SH-SY5Y (cell line): ENCODE measurements around the gene SELENOT.

Experiments
- GATA2 ChIP-seq: IDR thresholded peaks from 2 replicates; pipeline ENCODE4 v1.6.1; 2011; ENCODE audit warnings: mild to moderate bottlenecking, low read depth, low read length
- GATA3 ChIP-seq: IDR thresholded peaks from 2 replicates; pipeline ENCODE4 v1.6.1; 2011; ENCODE audit warnings: low read depth, mild to moderate bottlenecking, low read length, moderate library complexity

SELENOT gene

DNA sequence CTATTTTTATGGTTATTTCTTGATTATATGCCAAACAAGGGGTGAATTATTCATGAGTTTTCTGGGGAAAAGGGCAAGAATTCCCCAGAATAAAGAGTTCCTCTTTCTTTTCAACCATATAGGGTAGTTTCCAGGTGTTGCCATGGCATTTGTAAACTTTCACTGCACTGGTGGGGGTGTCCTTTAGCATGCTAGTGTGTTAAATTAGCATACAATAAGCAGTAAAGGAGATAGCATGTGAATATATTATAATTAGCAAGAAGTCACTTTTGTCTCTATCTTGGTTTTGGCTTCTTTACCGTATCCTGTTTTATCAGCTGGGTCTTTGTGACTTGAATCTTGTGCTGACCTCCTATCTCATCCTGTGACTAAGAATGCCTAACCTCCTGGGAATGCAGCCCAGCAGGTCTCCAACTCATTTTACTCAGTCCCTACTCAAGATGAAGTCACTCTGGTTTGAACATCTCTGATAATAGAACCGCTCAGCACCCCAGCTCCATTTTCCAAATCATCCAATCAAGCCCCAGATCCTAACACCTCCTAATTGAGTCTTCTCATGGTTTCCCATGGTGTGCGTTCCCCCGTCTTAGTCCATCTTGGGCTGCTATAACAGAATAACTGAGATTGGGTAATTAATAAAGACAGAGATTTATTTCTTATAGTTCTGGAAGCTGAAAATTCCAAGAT lies 3.4 kb upstream of the SELENOT start:
- TF ChIP-seq GATA2 (no peak), GATA3 (no peak)

- TF ChIP-seq GATA2 = no peak
- no peak for TF ChIP-seq GATA3
Observed at GRCh38 chr3:150602426-150603152, 532 bp upstream of the SELENOT start.

- TF ChIP-seq GATA3 (no peak), GATA2 (no peak)
Observed at GRCh38 chr3:150603980-150604319, 829 bp downstream of the SELENOT start.

DNA sequence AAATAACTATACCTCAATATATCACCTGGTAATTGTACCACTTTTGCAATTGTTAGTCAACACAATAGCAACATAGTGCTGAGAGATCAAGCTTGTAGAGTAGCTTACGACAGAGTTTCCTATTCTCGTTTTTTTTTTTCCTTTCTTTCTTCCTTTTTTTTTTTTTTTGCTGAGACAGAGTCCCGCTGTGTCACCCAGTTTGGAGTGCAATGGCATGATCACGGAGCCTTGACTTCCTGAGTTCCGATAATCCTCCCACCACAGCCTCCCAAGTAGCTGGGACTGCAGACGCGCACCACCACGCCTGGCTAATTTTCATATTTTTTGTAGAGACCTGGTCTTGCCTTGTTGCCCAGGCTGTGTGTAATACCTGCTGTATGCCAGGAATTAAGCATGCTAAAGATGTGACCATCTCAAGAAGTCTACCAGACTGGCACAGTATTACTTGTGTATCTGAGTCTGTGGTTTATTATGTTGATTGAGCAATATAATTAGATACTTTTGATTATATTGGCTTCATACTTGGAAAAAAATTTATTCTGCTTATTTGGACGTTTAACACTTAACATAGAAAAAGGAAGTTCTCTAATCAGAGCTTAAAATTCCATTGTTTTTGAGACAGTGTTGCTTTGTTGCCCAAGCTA lies 3.0 kb downstream of the SELENOT start:
- TF ChIP-seq GATA3 (no peak), GATA2 (no peak)

DNA sequence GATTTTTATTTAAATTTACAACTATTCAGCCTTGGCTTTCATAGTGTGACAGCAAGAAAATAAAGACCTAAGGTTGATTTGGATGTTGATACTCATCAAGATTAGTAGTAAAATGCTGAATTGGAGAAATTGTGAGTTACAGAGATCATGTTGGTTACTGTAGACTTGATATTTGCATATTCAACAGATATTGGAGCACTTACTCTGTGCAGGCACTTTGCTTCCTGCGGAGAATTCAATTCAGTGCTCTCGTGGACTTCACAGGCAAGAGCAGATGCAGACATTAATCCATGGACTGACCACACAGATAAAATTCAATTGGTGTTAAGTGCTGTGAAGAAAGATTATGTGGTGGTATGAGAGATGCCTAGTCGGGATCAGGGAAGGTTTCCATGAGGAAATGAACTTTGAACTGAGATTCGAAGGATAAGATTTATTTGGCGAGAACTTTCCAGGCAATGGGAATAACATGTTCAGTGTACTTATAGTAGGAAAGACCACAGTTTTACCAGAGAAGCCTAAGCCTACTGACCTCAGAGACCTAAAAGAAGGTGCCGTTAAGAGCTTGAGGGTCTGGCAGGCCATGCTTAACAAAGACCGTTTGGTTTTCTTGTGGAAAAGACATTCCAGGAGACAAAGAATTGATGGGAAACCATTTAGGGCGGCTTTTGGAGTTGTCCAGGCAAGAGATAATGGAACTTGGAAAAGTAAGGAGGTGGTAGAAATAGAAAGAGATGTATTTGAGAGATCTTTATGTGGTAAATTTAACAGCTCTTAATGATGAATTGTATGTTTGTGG lies 4.3 kb downstream of the SELENOT start:
- no peak for TF ChIP-seq GATA3
- no peak for TF ChIP-seq GATA2

DNA sequence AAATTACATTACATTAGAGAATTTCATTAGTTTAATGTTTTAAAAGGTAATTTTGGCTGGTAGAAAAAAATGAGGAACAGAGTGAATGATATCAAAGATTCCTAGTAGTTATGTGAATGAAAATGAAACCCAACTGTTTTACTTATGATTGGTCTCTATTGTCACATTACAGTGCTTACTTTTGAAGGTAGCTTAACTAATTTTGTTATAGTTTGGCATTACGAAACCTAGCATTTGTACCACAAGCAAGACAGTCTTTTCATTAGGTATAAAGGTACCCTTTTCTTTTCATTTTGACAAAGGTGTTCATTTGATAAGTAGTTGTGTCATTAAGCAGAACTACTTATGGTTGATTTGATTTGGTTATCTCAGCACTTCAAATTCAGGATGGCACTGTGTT lies 6.9 kb downstream of the SELENOT start:
- TF ChIP-seq GATA2 = no peak
- TF ChIP-seq GATA3 = no peak

DNA sequence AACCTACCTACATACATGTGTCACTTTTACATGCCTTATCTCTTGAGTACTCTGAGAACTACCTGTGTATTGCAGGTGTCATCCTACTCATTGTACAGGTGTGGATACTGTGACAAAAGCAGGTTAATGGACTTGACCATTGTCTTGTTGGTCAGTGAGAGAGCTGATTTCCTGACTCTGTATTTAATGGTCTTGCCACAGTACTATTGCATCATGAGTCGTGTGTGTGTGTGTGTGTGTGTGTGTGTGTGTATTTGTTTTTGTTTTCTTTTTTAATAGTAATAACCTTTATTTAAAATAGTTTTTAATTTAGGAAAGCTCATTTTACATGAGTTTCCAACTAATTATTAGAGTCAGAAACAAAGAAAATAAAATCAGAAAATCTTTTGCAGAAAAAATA lies 7.7 kb downstream of the SELENOT start:
- TF ChIP-seq GATA2 = no peak
- no peak for TF ChIP-seq GATA3

- TF ChIP-seq GATA2 = no peak
- TF ChIP-seq GATA3 = no peak
Observed at GRCh38 chr3:150611666-150612065, 8.5 kb downstream of the SELENOT start.

DNA sequence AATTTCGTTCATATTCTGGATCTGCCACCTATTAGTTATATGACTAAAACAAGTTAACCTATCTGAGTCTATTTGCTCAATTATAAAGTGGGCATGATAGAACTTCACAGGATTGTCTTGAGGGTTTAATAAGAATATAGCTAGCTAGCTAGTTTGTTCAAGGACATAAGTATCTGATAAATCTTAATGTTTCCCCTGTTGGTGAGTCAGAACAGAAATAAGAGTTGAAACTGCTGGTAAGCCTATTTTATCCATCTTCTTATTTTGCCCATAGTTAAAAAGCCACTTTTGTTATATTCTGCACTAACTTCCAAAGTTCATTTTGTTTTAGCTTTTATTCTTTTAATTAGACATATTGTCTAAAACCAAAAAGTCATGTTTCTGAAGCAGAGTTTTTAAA lies 9.4 kb downstream of the SELENOT start:
- TF ChIP-seq GATA3 (no peak), GATA2 (no peak)

DNA sequence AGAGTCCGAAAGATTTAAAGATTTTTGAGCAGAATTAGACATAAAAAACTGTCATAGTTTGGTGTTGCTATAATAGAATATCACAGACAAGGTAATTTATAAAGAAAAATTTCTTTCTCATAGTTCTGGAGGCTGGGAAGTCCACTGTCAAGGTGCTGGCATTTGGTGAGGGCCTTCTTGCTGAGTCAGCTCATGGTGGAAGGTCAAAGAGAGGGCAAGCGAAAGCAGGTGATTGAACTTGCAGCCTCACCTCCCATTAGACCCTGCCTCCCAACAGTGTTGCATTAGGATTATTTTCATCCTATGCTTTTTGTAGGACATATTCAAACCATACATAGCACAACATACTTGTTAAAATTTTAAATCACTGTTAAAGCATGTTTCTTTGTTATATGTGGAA lies 9.9 kb downstream of the SELENOT start:
- TF ChIP-seq GATA3 (no peak), GATA2 (no peak)

DNA sequence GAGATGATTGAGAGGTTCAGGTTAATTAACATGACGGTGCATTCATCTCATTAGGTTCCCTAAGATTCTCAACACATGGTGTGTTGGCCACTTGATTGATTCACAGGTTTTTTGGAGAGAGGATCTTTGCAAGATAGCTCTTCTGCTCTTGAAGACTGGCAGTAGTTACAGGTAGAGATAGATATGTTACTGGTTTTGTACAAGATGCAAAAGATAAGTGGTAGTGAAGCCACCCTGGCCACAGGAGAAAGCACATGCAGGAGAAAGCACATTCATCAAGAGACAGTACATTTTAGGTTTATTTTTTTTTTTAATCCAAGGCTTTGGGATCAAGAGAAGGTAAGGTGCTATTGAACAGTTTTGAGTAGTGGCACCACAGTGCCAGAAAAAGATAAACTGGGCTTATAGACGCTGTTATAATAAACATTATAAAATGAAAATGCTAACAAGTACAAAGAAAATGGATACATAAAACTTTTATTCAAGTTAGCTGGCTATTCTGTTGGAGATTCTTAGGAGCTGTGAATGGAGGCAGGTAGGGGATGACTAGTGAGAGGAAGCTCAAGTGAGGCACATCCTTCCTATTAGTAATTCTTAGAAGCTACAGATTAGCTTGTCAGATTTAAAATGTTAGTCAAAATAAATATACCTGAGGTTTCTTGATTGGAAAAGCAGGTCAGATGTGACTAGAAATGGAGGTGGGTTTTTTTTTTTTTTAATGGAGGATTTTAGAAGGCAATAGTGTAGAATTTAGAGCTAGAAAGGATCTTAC lies 10.8 kb downstream of the SELENOT start:
- no peak for TF ChIP-seq GATA3
- no peak for TF ChIP-seq GATA2

GRCh38 chr3:150620002-150620689 lies 17.0 kb downstream of the SELENOT start:
- TF ChIP-seq GATA2 (no peak), GATA3 (no peak)

DNA sequence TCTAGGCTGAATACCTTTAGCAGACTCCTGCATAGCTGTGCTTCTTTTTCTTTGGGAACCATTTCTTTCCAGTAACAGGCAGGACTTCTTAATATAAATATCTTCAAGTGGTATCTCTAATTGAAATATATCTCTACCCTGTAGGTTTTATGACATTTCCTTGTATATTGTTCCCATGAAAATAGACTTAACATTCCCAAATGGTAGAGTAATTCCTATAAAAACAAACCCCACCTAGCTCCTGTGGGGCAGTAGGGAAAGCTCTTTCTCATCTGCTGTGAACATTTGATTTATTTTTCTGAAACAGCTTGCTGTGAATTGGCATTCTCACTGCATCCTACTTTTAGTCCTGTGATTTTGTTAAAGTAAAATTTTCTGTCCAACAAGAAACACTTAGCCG lies 20.8 kb downstream of the SELENOT start:
- no peak for TF ChIP-seq GATA2
- no peak for TF ChIP-seq GATA3
